ENCODE results near the gene CLBA1.
"Not testable (repeated sequence)": the region's sequence is repeated elsewhere in the genome, so short reads cannot be mapped to it uniquely, and the experiment has no call there.

The CLBA1 gene

DNA sequence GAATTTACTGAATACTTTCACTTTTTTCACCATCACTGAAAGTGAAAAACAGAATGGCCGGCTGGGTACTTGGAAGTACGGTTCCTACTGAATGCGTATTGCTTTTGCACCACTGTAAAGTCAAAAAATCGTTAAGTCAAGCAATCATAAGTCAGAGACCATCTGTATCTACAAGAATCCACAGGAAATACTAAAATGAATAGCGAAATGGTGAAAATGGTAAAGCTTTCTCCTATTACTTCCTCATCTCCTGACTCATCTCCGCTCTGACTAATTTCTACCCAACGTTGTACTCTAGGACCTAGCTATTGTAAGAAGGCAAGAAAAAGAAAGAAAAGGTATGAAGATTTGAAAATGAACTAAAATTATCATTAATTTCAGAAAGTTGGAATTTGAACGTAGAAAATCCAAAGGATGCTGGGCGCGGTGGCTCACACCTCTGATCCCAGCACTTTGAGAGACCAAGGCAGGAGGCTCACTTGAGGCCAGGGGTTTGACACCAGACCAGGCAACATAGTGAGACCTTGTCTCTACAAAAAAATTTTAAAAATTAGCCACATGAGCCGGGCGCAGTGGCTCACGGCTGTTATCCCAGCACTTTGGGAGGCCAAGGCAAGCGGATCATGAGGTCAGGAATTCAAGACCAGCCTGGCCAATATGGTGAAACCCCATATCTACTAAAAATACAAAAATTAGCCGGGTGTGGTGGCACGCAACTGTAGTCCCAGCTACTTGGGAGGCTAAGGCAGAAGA lies 40.6 kb downstream of the CLBA1 start:
- DNase-seq: peak; percentile 84

DNA sequence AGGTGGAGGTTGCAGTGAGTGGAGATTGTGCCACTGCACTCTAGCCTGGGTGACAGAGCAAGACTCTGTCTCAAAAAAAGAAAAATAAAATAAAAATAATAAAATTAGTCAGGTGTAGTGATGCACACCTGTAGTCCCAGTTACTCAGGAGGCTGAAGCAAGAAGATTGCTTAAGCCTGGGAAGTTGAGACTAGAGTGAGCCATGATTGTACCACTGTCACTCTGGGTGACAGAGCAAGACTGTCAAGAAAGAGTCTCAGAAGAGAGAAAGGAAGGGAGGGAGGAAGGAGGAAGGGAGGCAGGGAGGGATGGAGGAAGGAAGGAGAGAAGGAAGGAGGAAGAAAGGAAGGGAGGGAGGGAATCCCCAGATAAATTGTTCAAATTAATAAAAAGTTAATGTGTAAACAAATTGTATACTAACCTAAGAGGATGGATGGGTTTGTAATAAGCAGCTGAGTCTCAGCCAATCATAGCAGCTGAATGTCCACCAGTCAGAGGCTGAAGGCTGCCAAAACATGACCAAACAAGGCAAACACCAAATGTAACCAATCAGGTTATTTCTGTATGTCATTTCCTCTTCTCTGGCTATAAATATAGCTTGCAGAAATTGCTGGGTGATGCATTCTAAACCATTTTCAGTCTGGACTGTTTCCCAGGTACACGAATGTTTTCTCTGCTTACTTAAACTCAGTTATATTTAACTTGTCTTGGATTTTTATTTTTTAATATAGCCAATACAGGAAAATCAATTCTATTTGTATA lies 41.4 kb downstream of the CLBA1 start:
- DNase-seq: peak; percentile 60

- not testable (repeated sequence) for DNase-seq
Observed at GRCh38 chr14:105027718-105028117, 42.1 kb downstream of the CLBA1 start.

DNA sequence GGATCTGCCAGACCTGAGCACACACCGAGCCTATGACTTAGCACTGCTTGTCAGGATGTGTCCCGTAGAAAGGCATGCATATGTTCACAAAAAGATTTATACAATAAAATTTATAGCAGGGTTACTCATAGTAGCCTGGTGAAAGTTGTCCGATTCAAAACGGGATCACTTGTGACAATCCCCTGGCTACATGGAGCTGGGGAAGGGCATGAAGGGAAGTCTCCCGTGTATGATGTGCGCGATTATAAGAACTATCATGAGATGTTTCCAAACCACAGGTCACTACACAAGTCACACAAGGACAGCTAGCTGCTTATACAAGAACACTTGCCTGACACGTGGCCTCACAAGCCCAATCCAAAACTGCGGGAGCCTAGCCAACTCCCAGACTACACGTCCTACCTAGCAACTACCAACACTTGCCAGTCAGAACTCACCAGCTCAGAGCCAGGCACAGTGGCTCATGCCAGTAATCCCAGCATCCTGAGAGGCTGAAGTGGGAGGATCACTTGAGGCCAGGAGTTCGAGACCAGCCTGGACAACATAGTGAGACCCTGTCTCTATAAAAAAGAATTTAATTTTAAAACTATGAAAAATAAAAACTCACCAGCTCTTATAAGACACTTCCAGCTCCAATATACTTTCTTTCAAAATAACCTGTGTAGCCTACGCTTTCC lies 42.8 kb downstream of the CLBA1 start:
- DNase-seq: peak; percentile 40

DNA sequence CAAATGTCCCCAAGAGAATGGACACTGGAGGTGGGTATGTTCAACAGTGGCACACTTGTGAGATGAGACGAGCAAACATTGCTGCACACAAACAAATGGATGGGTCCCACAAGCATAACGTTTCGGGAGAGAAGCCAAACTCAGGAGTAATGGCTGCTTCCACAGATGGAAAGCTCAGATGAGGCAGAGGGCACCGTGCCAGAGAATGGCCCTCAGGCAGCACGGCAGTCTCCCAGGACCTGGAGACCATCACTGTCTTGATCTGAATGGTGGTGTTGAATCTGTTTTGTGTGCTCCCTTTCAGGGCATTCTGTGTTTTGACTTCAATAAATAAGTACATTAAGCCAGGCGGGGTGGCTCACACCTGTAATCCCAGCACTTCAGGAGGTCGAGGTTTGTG lies 43.8 kb downstream of the CLBA1 start:
- DNase-seq: no peak

DNA sequence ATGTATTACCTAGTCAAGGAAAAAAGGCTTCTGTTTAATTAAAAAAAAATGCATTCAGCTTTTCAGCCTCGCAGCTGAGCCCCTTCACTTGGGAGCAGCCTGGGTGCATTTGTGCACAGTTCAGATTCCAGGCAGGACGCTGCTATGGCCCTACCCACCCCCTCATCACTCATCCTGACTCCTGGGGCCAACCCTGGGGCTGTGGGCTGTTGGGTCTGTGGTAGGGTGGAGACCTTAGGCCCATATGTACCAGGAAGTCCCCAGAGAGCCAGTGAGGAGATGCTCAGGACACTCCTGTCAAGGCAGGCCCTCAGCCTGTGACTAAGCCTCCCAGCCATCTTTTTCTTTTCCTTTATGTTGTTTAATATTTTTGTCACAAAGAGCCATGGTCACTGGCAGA lies 44.6 kb downstream of the CLBA1 start:
- DNase-seq: no peak

DNA sequence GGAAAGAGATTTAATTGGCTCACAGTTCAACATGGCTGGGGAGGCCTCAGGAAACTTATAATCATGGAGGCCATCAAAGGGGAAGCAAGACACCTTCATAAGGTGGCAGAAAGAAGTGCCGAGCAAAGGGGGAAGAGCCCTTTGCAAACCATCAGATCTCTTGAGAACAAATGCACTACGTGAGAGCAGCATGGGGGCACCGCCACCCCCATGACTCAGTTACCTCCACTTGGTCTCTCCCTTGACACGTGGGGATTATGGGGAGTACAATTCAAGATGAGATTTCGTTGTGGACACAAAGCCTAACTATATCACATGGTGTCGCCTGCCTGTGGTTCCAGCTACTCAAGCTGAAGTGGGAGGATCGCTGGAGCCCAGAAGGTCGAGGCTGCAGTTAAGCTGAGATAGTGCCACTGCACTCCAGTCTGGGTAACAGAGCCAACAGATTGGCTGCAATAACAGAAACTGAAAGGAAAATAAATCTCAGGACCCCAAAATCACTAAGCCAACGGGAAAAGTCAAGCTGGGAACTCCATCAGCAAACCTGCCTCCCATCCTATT lies 45.3 kb downstream of the CLBA1 start:
- no peak for DNase-seq

DNA sequence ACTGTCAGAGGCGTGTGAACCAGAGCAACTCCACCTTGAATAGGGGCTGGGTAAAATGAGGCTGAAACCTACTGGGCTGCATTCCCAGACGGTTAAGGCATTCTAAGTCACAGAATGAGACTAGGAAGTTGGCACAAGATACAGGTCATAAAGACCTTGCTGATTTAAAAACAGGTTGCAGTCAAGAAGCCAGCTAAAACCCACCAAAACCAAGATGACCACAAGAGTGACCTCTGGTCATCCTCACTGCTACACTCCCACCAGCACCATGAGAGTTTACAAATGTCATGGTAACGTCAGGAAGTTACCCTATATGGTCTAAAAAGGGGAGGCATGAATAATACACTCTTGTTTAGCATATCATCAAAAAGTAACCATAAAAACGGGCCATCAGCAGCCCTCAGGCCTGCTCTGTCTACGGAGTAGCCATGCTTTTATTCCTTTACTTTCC lies 46.9 kb downstream of the CLBA1 start:
- peak; percentile 61 for DNase-seq

GRCh38 chr14:105033412-105033900 lies 47.9 kb downstream of the CLBA1 start:
- not testable (repeated sequence) for DNase-seq

GRCh38 chr14:105034315-105035039 lies 48.9 kb downstream of the CLBA1 start:
- no peak for DNase-seq

DNA sequence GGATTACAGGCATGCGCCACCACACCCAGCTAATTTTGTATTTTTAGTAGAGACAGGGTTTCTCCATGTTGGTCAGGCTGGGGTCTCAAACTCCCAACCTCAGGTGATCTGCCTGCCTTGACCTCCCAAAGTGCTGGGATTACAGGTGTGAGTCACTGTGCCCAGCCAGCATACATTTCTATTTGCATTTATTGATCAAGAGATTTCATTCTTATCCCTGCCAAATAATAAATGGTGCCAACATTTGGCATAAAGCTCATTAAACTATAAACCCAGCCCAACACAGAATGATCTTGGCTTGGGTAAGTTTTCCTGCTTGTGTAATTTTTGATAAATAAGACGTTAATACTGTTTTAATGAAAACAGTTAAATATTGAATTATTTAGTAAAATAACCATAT lies 50.0 kb downstream of the CLBA1 start:
- DNase-seq: not testable (repeated sequence)

DNA sequence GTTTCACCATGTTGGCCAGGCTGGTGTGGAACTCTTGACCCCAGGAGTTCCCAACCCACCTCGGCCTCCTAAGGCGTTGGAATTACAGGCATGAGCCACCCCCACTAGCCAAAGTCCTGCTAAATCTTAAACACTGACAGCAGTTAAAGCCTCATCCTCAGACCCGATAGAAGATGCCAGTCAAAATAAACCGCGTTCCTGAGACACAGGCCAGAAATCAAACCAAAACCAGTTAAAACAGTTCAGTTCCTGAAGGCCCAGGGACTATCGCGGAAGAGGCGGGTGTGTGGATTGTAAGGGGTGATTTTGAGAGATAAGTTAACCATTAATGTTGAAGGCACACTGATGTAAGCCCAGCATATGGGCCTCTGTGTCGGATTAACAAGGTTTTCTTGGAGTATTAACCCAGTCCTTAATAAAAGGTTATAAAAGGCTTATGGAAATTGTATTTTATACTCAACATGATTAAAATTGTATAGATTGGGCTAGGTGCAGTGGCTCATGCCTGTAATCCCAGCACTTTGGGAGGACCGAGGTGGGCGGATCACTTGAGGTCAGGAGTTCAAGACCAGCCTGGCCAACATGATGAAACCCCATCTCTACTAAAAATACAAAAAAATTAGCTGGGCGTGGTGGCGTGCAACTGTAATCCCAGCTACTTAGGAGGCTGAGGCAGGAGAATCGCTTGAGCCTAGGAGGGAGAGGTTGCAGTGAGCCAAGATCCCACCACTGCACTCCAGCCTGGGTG lies 54.0 kb downstream of the CLBA1 start:
- no peak for DNase-seq

GRCh38 chr14:105041841-105042765 lies 56.5 kb downstream of the CLBA1 start:
- DNase-seq: no peak

DNA sequence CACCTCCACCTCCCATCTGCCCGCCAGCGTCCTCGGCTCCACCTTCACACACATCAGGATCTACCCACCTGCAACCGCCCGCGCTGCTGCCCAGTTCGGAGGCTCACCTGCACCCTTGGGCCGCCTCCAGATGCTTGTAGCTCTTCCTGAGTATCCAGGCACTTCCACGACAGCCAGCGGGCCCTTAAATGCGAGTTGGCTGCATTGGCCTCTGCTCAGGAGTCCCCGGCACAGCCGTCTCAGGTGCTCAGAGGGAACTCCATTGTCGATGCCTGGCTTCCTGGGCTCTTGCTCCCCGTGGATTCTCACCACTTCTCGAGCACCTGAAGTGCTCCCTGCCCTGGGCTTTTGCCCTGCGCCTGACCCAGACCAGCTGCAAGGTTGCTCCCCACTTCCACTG lies 57.2 kb downstream of the CLBA1 start:
- no peak for DNase-seq

GRCh38 chr14:105043641-105044040 lies 58.1 kb downstream of the CLBA1 start:
- no peak for DNase-seq
